GM12892 (cell line): ENCODE results near the gene SEC14L6.
"Not testable (repeated sequence)": the region's sequence is repeated elsewhere in the genome, so short reads cannot be mapped to it uniquely, and the experiment has no call there.

ENCODE experiments used
- POLR2A ChIP-seq: IDR thresholded peaks from 2 replicates; pipeline ENCODE4 v1.6.1; 2011; ENCODE audit warnings: low read depth, low read length, control low read depth
- POLR2AphosphoS5 ChIP-seq: IDR thresholded peaks from 2 replicates; pipeline ENCODE4 v1.6.1; 2011; ENCODE audit warnings: low read depth, low read length, control low read depth
- TAF1 ChIP-seq: IDR thresholded peaks from 2 replicates; pipeline ENCODE4 v1.6.1; 2011; ENCODE audit warnings: low read depth, mild to moderate bottlenecking, control low read depth, low read length, borderline replicate concordance

- TF ChIP-seq POLR2AphosphoS5, POLR2A, TAF1: not testable (repeated sequence)
These were observed 45.8 kb upstream of the SEC14L6 start for GRCh38 chr22:30592360-30592713.
